Midbrain (tissue), 1 donor: Measurements from ENCODE around the gene CADPS2.

ENCODE experiments used
- DNase-seq: peaks from one replicate; lab custom pipeline; 2025; lab: John Stamatoyannopoulos, UW

The CADPS2 gene

DNA sequence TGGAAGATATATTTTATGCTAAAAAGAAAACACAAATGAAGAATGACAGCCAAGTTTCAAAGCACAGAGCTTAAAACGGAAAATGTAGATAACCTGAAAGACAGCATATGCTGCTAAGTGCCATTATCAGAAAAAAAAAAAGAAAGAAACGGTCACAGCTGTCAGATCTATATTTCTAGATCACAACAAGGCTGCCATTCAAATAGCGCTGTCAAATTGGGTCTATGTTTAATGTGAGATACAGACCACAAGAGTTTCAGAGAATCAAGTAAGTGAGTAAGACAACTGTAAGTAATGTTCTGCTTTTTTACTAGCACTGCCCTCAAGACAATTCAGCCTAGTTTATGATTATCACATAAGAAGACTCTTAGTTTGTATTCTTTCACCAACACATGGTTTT, 117.4 kb downstream of the CADPS2 start:
- DNase-seq, result no peak

DNA sequence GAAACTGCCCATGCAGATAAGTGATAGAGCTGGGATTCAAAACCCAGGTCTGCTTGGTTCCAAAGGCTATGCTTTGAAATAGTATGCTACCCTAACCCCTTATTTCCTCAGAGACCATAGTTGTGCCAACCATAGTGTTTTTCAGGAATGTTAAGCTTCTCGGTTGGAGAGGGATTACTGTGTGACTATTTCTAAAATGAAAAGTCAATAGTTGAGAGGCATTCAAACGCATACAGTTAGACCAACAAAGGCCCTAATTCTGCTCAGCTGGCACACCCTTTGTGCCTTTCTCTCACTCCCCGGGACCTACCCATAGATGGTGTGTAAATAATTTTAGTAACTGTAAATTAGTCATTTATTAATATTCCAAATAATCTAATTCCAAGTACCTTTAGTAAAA, 118.9 kb downstream of the CADPS2 start:
- no peak for DNase-seq

DNA sequence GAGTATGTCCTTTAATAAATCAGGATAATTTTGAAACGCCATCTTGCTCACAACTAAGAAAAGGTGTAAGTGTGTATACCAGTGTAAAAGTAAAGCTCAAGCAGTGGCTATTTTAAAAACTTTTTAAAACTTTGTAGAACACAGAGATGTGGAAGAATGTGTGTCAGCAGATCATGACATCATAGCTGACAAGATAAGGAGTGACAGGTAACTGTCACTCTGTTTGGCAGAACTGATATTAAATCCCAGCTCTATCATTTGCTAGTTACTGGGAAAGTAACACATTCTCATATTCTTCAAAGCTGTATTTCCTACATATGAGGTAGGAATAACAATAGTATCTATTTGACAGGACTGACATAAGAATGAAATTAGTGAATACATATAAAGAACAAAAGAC, 119.7 kb downstream of the CADPS2 start:
- no peak for DNase-seq

DNA sequence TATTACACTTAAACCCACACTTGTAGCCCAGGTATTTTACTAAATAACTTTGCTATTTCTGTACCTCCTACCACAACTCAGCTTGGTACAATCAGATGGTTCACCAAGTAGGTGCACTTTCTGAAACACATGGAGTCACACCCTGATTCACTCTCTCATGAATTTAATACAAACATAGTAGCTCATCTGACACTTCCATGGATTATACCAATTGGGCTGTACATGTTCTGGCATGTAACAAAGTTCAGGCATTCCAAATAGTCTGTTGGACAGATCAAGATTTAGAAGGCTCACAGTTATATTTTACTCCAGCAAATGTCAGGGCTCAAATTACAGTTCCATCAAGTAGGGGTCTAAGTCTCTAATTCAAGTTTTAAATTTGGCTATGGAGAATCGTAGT, 121.4 kb downstream of the CADPS2 start:
- no peak for DNase-seq

DNA sequence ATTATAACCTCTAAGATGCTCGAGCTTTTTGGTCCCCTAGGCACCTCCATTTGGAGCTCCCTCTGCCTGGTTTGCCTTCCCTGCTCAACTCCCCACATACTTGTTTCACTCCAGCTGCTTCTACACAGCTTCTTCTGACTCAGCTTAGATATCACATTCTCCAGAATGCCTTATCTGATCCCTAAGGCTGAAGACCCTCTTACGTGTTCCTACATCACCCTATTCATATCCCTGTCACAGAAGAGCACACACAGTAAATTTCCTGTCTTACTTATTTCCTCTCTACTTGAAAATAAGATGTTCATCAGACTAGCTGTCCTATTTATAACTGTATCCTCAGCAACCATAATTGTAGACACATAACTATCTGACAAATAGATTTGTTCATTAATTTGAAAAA, 122.2 kb downstream of the CADPS2 start:
- no peak for DNase-seq

DNA sequence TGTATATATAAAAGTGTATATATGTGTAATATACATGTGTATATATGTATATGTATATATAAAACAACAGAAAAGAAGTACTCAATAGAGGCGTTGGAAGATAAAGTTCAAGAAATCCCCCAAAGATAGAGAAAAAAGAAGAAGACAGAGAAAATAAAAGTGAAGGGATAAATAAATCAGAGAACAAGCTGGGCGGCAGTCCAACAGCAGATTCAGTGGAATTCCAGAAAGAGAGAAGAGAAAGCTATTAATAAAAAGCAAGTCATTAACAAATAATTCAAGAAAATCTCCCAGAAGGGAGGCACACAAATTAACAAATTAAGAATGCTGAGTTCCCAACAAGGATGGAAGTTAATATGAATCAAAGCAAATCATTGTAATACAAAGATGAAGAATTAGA, 124.2 kb downstream of the CADPS2 start:
- no peak for DNase-seq

DNA sequence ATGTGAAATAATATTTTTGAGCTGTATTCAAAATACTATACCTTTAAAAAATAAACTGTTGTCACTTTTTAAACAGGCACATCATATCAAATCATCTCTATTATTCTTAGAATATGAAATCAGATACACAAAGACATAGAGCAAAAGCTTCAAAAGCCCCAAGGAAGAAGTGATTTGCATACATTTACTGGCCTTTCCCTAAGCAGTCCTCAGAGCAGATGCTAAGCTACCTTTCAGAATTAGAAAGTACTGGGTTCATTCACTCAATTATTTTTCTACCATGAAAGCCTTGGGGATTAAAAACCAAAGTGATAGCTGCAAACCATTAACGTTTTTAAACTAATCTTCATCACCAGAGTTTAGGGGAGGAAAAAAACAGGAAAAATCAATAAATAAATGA, 127.8 kb downstream of the CADPS2 start:
- no peak for DNase-seq

DNA sequence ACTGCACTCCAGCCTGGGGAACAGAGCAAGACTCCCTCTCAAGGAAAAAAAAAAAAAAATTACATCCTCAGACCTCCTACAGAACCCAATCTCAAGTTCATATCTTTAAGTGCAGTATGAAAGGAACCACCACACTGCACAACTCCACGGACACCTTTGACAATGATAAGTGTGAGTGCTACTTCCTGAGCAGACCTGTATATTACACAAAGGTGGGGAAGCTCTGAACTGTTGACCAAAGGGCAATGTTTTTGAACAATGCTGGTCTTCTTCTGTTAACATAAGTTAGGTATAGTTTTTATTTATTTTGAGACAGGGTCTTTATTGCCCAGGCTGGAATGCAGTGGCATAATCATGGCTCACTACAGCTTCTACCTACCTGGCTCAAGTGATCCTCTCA, 129.4 kb downstream of the CADPS2 start:
- DNase-seq, result no peak

DNA sequence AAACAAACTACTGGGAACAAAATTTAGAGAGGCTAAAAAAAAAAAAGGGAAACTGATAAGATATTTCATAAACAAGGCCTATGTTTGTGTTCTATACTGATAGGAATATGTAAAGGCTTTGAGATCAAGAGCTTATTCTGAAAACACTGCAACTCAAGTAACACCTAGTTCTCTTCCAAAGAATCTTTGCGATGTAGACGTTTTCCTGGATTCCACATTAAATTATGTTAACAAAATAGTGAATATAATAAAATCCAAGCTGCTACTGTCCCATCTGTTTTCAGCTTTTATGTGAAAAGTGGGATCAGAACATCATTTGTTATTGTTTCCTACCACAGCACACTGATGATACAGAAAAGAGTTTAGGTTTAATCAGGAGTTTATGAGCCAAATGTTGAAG, 130.6 kb downstream of the CADPS2 start:
- DNase-seq, result no peak

DNA sequence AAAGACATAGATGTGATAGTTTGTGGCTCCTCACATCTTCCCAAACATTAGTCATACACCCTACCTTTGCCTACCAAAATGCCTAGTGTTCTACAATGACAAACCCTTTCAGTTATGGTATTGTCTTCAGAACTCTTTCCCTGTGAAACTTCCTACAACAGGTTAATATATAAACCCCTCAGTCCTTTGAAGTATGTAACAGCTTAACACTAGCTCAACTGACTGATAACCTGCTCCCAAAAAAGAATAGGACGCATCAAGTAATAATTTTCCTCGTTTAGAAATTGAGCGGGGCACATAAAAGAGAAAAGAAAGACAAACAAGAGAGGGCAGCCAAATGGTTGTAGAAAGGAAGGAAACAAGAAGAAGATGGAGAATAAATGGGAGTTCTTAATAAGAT, 133.7 kb downstream of the CADPS2 start:
- no peak for DNase-seq

DNA sequence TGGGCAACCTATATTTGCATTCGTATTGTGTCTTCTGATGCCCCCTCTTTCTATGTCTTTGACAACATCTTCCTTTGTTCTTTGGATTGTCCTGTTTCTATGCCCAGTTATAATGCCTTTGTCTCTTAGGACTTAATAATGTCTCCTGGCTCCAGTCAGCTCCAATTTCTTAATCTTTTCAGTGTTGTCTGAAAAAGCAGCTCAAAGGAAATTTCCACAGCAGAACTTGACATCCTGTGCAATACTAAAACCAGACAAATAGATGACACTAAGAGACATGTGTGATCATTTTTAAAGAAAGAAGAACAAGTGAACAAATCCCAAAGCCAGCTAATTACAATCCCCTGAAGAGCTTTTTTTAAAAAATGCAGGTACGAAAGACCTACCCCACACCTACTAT, 135.9 kb downstream of the CADPS2 start:
- DNase-seq, result no peak

DNA sequence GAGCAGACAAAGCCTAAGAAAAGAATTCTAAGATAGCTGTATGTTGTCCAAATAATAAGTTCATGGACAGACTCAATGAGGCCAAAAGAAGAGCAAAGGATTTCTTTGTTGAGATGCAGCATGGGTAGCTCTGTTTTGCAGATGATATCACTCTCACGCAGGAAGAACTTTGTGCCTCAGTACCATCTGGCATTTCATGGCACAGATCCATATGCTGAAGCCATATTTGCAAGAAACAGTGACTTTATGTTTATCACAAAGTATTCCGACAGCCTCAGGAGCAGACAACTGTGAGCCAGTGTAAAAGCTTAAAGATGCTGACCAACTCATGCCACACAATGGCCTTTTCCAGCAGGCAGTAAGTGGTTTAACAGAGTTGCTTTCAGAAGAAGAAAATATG, 138.1 kb downstream of the CADPS2 start:
- DNase-seq, result no peak

DNA sequence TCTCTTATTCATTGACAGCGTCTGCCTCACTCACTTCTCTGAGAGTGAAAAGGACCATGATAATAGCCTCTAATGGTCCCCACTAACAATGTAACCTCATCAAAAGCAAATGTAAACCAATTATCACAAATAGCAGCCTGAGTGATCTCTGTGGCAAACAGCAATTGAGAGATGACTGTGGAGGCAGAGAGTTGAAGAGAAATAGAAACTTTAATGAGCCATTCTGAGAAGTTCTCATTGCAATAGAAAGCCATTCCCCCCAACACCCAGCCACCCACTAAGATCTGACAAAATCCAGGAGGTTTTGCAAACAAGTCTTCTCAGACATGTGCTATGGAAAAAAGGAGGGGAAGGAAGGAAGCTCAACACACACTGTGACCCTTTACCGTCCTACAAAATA, 139.3 kb downstream of the CADPS2 start:
- no peak for DNase-seq

DNA sequence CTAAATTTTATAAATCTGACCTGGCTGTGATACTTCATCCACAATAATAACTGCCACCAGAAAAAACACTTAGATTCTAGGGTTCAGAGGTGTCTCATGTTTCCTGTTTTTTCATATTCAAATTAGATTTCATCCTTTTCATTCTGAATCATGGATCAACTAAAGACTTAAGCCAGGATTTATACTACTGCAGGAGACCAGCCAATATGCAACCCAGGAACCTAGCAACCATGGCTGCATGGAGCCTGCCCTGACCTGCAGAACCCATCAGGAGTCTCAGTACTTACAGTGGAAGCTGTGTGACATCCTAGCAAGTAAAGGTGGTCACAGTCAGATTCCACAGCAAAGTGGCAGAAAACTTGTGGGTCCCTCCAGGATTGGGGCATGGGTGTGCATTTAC, 143.0 kb downstream of the CADPS2 start:
- DNase-seq, result no peak

DNA sequence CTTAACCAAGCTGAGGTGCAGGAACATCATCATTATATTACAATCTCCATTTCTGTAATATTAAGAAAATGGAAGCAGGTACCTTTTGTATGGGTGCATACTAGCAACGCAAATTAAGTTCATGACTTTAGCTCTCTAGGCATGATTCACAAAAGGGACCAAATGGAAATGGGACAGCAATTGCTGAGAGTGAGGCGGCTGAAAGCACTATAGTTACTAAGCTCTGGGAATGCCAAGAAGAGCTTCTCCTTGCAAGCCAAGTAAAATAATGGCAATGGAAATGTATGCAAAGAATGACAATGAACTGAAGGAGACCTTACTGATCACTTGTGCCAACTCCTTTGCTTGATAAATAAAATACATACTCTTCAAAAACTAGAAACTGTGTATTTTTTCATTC, 147.3 kb downstream of the CADPS2 start:
- no peak for DNase-seq

DNA sequence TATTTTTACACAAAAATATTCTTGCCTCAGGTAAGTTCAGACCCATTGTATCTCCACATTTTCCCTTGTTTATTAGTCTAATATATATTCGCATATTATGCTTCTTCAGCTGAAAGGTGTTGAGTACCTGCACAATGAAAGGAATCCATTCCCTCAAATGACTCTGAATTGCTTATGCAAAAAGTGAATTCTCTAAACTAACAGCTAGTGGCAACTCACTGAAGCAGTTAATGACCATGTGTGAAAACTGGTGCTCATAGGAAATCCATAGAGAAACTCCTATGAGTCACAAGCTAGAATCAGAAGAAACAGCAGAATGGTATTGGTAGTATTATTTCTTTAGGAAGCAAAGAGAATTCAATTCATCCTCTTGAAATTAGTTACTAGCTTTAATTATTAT, 150.1 kb downstream of the CADPS2 start:
- no peak for DNase-seq

DNA sequence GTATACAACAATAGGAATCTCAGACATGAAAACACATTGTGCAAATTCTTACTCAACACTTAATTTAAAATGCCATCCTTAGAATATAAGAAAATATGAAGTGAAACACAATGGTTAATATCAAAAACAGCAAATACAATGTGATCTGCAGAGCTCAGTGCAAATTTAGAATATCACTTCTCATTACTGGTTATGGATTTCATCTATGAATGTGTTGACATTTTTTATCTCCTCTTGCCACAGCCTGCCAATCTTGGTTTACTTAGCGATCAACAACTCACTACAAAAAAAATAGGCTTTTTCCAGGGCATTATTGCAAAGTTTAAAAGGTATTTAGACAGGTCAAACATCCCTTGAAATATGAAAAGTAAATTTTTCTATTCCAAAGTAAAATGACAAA, 158.5 kb downstream of the CADPS2 start:
- DNase-seq, result no peak

DNA sequence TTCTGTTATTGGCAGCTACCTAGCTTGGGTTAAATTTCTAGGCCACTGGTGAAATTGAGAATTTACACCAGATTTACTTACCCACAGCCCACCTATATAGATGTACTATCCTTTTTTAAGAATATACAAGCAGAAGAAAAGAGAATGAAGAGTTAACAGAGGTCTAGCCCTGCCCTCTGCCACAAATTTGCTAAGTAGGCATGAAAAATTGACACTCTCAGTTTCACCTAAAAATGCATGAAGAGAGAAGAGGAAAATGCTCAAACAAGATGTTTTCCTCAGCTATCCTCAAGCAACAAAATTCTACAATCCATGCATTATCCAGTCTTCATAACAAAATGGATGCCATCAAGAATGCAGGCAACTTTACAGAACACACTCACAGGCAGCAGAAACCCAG, 158.9 kb downstream of the CADPS2 start:
- no peak for DNase-seq

DNA sequence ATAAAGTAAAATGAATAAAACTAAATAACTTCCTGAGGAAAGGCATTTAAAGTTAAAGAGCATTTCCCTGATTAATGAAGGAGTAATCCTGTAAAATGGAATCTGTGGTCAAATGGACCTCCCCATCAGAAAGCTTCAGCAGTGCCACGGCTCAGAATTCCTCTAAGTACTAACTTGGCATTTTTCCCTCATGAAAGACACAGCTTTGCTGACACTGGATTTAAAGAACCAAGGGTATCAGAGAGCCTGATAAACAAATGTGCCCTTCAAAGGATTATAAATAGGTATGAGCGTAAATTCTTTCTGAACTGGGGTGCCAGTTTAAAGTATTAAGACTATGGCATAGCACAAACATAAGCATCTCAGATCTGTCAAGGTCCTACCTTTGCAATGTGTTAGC, 159.4 kb downstream of the CADPS2 start:
- DNase-seq, result no peak

DNA sequence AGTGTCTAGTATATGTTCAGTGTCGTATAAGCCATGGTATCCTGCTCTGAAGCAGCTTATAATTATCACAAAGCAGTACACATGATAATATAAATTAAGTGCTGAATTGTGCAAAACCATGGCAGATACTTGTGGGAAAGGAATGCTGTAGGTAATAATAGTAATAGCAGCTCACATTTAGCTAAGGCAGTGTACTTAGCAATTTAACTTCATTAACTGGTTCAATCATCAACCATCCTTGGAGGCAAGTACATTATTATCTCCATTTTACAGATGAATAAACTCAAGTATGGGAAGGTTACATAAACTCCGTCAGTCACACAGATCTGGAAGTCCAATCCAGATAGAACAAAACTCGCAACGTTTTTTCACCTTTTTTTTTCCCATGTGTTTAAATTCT, 161.9 kb downstream of the CADPS2 start:
- DNase-seq, result no peak

DNA sequence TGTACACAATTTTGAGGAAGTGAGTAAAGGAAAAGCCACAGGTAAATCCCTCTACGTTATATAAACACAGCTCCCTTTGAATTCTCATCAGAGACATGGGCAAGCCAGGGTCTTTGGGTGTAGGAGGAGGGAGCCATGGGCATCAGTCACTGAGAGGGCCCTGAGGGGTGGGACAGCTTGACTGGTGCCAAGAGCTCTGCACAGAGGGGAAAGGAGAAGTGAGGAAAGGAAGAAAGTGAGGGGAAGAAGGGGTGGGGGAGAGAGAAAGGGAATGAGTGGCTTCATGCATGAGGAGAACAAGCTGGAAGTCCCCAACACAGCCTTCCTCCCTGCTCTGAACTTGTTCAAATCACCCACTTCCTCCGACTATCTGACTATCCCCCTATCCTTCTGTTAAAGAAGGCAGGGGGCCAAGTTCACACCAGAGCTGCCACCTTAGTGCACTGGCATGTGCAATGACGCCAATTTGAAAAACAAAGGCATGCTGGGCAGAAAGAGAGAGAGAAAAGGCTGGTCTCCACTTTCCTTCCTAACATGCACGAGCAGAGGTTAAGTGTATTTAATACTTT, 167.2 kb downstream of the CADPS2 start:
- no peak for DNase-seq

DNA sequence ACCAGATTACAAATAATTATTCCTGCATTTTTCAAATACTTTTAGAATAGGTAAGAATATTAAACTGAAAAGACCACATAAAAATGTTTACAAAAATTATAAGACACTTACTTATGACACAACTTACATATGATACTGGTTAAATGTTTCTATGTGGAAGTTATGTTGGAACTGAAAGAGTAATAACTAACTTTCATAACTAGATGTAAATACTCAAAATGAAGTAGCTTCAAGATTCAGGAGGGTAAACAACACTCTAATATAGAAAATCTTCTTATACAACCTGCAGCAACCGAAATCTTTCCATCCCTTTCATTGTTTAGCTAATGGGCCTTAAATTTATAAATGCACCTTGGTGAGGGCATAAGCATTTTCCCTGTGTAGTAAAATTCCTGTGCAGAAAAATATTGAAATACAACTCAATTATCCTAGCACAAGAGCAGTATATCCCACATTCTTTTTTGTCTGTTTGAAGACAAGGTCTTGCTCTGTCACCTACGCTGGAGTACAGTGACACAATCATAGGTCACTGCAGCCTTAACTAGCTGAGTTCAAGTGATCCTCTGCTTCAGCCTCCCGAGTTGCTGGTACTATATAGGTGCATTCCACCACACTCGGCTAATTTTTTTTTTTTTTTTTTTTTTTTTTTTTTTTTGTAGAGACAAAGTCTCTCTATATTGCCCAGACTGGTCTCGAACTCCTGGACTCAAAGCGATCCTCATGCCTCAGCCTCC, 168.7 kb downstream of the CADPS2 start:
- DNase-seq, result no peak

DNA sequence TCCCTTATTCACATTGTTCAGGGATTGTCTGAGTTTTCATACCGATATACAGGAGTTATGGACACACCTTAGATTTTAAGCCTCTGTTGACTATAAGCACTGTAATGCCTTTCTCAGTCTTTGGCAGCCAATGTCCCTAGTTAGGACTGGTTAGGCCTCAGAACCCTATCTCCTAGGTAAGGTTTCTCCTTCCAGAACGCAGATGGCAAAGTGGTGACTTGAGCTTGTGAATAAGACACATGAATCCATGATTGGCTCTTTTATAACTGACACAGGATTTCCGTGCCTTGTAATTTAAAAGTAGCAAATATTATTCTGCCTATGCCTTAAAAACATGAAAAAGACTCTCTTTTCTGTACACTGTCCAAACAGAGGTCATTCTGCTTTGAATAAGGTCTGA, 171.1 kb downstream of the CADPS2 start:
- DNase-seq, result no peak

DNA sequence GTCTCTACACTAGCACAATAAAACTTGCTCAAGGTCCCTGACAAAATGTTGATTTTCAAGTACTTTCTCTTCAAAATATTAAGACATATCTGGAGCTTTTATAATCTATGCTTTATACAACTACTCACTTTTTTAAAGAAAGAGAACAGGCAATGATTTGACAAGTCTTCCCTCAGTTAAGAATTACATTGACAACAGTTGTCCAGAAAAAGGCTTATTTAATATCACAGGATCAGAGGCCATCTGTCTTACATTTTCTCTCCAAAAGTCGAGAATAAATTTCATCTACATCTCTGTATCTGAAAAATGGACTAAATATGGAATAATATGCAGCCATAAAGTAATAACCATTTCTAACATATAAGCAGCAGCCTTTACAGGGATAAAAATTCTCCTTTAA, 175.3 kb downstream of the CADPS2 start:
- DNase-seq, result no peak
